SK-N-SH treated with all-trans-retinoic acid at 6 μM for 48 hours (cell line): ENCODE data around the gene TMPRSS6.

ENCODE experiments used
- ARNTL ChIP-seq: fragments of 450-650 bp; formaldehyde crosslinking; IDR thresholded peaks from 2 replicates; pipeline ENCODE4 v1.5.0; 2020; ENCODE audit warnings: low read depth, mild to moderate bottlenecking, moderate library complexity, borderline replicate concordance
- CREB5 ChIP-seq: fragments of 250-450 bp; sonication (Bioruptor Pico); IDR thresholded peaks from 2 replicates; pipeline ENCODE4 v1.5.1; 2020; ENCODE audit warnings: low read depth, mild to moderate bottlenecking, moderate library complexity
- CSDC2 ChIP-seq: fragments of 250-450 bp; sonication (Bioruptor Pico); IDR thresholded peaks from 2 replicates; pipeline ENCODE4 v1.5.0; 2020; ENCODE audit warnings: mild to moderate bottlenecking, moderate library complexity
- GLIS3 ChIP-seq: fragments of 250-450 bp; sonication (Bioruptor Pico); IDR thresholded peaks from 2 replicates; pipeline ENCODE4 v1.5.0; 2020; ENCODE audit warnings: mild to moderate bottlenecking, moderate library complexity
- ISL1 ChIP-seq: fragments of 250-450 bp; sonication (Bioruptor Pico); IDR thresholded peaks from 2 replicates; pipeline ENCODE4 v2.1.2; 2022; ENCODE audit warnings: mild to moderate bottlenecking, moderate library complexity
- OSR1 ChIP-seq: fragments of 250-450 bp; sonication (Bioruptor Pico); IDR thresholded peaks from 2 replicates; pipeline ENCODE4 v1.8.0; 2022; ENCODE audit warnings: moderate library complexity, mild to moderate bottlenecking, inconsistent platforms
- PATZ1 ChIP-seq: fragments of 250-450 bp; sonication (Bioruptor Pico); IDR thresholded peaks from 2 replicates; pipeline ENCODE4 v1.8.0; 2020; ENCODE audit warnings: mild to moderate bottlenecking, moderate library complexity, borderline replicate concordance
- POU6F1 ChIP-seq: fragments of 250-450 bp; sonication (Bioruptor Pico); IDR thresholded peaks from 2 replicates; pipeline ENCODE4 v1.8.0; 2021; ENCODE audit warnings: low read depth, mild to moderate bottlenecking, moderate library complexity, borderline replicate concordance
- RARB ChIP-seq: fragments of 250-450 bp; sonication (Bioruptor Pico); IDR thresholded peaks from 2 replicates; pipeline ENCODE4 v1.8.0; 2021; ENCODE audit warnings: mild to moderate bottlenecking, moderate library complexity
- TCF4 ChIP-seq: fragments of 250-450 bp; sonication (Bioruptor Pico); IDR thresholded peaks from 2 replicates; pipeline ENCODE4 v1.8.0; 2021; ENCODE audit warnings: mild to moderate bottlenecking, moderate library complexity, borderline replicate concordance
- ZC3H10 ChIP-seq: fragments of 250-450 bp; sonication (Bioruptor Pico); IDR thresholded peaks from 2 replicates; pipeline ENCODE4 v1.5.1; 2021; ENCODE audit warnings: mild to moderate bottlenecking, moderate library complexity
- ZNF565 ChIP-seq: fragments of 450-650 bp; formaldehyde crosslinking; conservative IDR thresholded peaks from 2 replicates; pipeline ENCODE4 v1.5.0; 2020; ENCODE audit warnings: low read depth, mild to moderate bottlenecking, moderate library complexity
- ZNF70 ChIP-seq: fragments of 450-650 bp; formaldehyde crosslinking; IDR thresholded peaks from 2 replicates; pipeline ENCODE4 v1.5.0; 2020; ENCODE audit warnings: mild to moderate bottlenecking, moderate library complexity
- ZNF8 ChIP-seq: fragments of 450-650 bp; formaldehyde crosslinking; IDR thresholded peaks from 2 replicates; pipeline ENCODE4 v1.5.0; 2020; ENCODE audit warnings: mild to moderate bottlenecking, moderate library complexity

GRCh38 chr22:37021710-37022482 lies 87.6 kb downstream of the TMPRSS6 start:
- no peak for TF ChIP-seq POU6F1 (CRISPR knock-in tag)
- no peak for TF ChIP-seq CREB5 (CRISPR knock-in tag)
- no peak for TF ChIP-seq PATZ1
- TF ChIP-seq ISL1 (CRISPR knock-in tag), result no peak
- no peak for TF ChIP-seq ARNTL (CRISPR knock-in tag)
- TF ChIP-seq RARB, result no peak
- TF ChIP-seq OSR1 (CRISPR knock-in tag), result no peak
- no peak for TF ChIP-seq TCF4 (CRISPR knock-in tag)
- no peak for TF ChIP-seq CSDC2 (CRISPR knock-in tag)
- TF ChIP-seq ZNF70 (CRISPR knock-in tag), result no peak
- no peak for TF ChIP-seq GLIS3 (CRISPR knock-in tag)
- no peak for TF ChIP-seq ZNF8
- TF ChIP-seq ZC3H10 (CRISPR knock-in tag), result no peak
- TF ChIP-seq ZNF565 (CRISPR knock-in tag), result no peak
